ENCODE results near the gene NIPA2.

The NIPA2 gene

GRCh38 chr15:22893881-22894280 is 55.4 kb downstream of the NIPA2 start:
- H3K79me2 ChIP-seq (ENCODE audit: control insufficient read depth, low read length), result no peaks in the 10 kb centered on the region
- no peaks in the 10 kb centered on the region for H4K20me1 ChIP-seq (ENCODE audit: control insufficient read depth, insufficient read depth, low read depth, low read length)
- no peak overlapping the region for H3K27ac ChIP-seq (ENCODE audit: low read depth, low read length)
- no peak overlapping the region for H3K4me2 ChIP-seq (ENCODE audit: low read length)
- no peak overlapping the region for H3K4me3 ChIP-seq (ENCODE audit: low read length)
- no peaks in the 10 kb centered on the region for H3K4me1 ChIP-seq (ENCODE audit: control insufficient read depth, low read length)
- H3K9me3 ChIP-seq (ENCODE audit: control insufficient read depth, insufficient read depth, low read length), result no peaks in the 10 kb centered on the region
- H3F3A ChIP-seq (ENCODE audit: control insufficient read depth, insufficient read depth), result no peaks in the 10 kb centered on the region
- no peak for TF ChIP-seq EZH2phosphoT487 (IDR thresholded peaks at IDR 0.05; ENCODE audit: borderline replicate concordance, low read length)
- no peaks in the 10 kb centered on the region for H3K36me3 ChIP-seq (ENCODE audit: control insufficient read depth, low read length)
- H3K9me2 ChIP-seq (replicated peaks; ENCODE audit: control insufficient read depth, low read length), result no peaks in the 10 kb centered on the region
- no peaks in the 10 kb centered on the region for H3K27me3 ChIP-seq (ENCODE audit: control insufficient read depth, low read length)

GRCh38 chr15:22895465-22896190 is 57.2 kb downstream of the NIPA2 start:
- Histone ChIP-seq H4K20me1 (ENCODE audit: control insufficient read depth, insufficient read depth, low read depth, low read length) (no peaks in the 10 kb centered on the region), H3K36me3 (ENCODE audit: control insufficient read depth, low read length) (no peaks in the 10 kb centered on the region), H3K4me1 (ENCODE audit: control insufficient read depth, low read length) (no peaks in the 10 kb centered on the region), H3K9me2 (replicated peaks; ENCODE audit: control insufficient read depth, low read length) (no peaks in the 10 kb centered on the region), H3F3A (ENCODE audit: control insufficient read depth, insufficient read depth) (no peaks in the 10 kb centered on the region), H3K4me3 (ENCODE audit: low read length) (no peak overlapping the region), H3K27me3 (ENCODE audit: control insufficient read depth, low read length) (no peaks in the 10 kb centered on the region), H3K79me2 (ENCODE audit: control insufficient read depth, low read length) (no peaks in the 10 kb centered on the region), H3K9me3 (ENCODE audit: control insufficient read depth, insufficient read depth, low read length) (no peaks in the 10 kb centered on the region), H3K4me2 (ENCODE audit: low read length) (no peak overlapping the region), H3K27ac (ENCODE audit: low read depth, low read length) (no peak overlapping the region)
- TF ChIP-seq, protein P1, sequence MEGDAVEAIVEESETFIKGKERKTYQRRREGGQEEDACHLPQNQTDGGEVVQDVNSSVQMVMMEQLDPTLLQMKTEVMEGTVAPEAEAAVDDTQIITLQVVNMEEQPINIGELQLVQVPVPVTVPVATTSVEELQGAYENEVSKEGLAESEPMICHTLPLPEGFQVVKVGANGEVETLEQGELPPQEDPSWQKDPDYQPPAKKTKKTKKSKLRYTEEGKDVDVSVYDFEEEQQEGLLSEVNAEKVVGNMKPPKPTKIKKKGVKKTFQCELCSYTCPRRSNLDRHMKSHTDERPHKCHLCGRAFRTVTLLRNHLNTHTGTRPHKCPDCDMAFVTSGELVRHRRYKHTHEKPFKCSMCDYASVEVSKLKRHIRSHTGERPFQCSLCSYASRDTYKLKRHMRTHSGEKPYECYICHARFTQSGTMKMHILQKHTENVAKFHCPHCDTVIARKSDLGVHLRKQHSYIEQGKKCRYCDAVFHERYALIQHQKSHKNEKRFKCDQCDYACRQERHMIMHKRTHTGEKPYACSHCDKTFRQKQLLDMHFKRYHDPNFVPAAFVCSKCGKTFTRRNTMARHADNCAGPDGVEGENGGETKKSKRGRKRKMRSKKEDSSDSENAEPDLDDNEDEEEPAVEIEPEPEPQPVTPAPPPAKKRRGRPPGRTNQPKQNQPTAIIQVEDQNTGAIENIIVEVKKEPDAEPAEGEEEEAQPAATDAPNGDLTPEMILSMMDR (IDR thresholded peaks at IDR 0.05; ENCODE audit: low read depth, low read length, poor library complexity, severe bottlenecking), result no peak
- TF ChIP-seq EZH2phosphoT487 (IDR thresholded peaks at IDR 0.05; ENCODE audit: borderline replicate concordance, low read length), result no peak

DNA sequence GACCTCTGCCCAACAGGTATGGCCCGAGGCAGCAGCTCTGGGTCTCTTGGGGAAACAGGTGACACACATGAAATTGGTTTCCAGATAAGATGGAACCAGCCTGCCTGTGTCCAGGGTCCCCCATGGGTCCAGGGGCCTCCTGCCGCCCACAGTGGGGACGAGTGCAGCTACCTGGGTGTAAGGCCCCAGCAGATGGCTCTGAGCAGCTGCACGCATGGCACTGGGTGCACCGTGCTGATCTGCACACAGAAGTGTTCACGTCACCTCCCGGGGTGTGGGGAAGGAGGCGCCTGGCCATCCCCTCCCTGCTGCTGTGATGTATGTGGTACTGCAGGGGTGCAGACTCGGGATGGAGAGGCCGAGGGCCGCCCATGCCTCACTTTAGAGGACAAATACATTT is 63.6 kb downstream of the NIPA2 start:
- no peaks in the 10 kb centered on the region for H3K9me2 ChIP-seq (replicated peaks; ENCODE audit: control insufficient read depth, low read length)
- no peaks in the 10 kb centered on the region for H3K4me1 ChIP-seq (ENCODE audit: control insufficient read depth, low read length)
- no peak overlapping the region for H3K4me3 ChIP-seq (ENCODE audit: low read length)
- no peaks in the 10 kb centered on the region for H3K27me3 ChIP-seq (ENCODE audit: control insufficient read depth, low read length)
- no peaks in the 10 kb centered on the region for H4K20me1 ChIP-seq (ENCODE audit: control insufficient read depth, insufficient read depth, low read depth, low read length)
- no peaks in the 10 kb centered on the region for H3K9me3 ChIP-seq (ENCODE audit: control insufficient read depth, insufficient read depth, low read length)
- no peaks in the 10 kb centered on the region for H3K36me3 ChIP-seq (ENCODE audit: control insufficient read depth, low read length)
- H3K79me2 ChIP-seq (ENCODE audit: control insufficient read depth, low read length), result no peaks in the 10 kb centered on the region
- H3F3A ChIP-seq (ENCODE audit: control insufficient read depth, insufficient read depth), result no peaks in the 10 kb centered on the region
- H3K4me2 ChIP-seq (ENCODE audit: low read length), result no peak overlapping the region
- TF ChIP-seq, protein P1 (IDR thresholded peaks at IDR 0.05; ENCODE audit: low read depth, low read length, poor library complexity, severe bottlenecking), result no peak
- TF ChIP-seq EZH2phosphoT487 (IDR thresholded peaks at IDR 0.05; ENCODE audit: borderline replicate concordance, low read length), result no peak
- H3K27ac ChIP-seq (ENCODE audit: low read depth, low read length), result no peak overlapping the region

DNA sequence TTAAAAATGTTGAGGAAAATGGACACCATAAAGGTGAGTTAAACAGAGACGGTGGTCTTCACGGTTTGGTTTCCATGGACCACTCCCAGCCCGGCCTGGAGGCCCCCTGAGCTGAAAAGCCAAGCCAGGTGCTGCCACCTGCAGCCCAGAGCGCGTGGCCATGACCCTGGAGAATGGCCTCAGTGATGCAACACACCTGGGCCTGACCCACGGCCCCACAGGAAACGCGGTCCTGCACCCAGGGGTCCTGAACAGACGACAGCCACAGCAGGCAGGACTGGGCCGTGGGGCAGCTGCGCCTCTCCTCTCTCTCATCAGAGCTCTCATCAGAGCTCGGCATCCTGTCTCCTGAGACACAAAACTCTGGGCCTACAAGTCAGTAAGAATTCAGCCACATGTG is 64.1 kb downstream of the NIPA2 start:
- Histone ChIP-seq H3K27me3 (ENCODE audit: control insufficient read depth, low read length) (no peaks in the 10 kb centered on the region), H3K4me2 (ENCODE audit: low read length) (no peak overlapping the region), H3K9me3 (ENCODE audit: control insufficient read depth, insufficient read depth, low read length) (no peaks in the 10 kb centered on the region), H3K27ac (ENCODE audit: low read depth, low read length) (no peak overlapping the region), H3K9me2 (replicated peaks; ENCODE audit: control insufficient read depth, low read length) (no peaks in the 10 kb centered on the region), H3K79me2 (ENCODE audit: control insufficient read depth, low read length) (no peaks in the 10 kb centered on the region), H3F3A (ENCODE audit: control insufficient read depth, insufficient read depth) (no peaks in the 10 kb centered on the region), H3K36me3 (ENCODE audit: control insufficient read depth, low read length) (no peaks in the 10 kb centered on the region), H3K4me3 (ENCODE audit: low read length) (no peak overlapping the region), H3K4me1 (ENCODE audit: control insufficient read depth, low read length) (no peaks in the 10 kb centered on the region), H4K20me1 (ENCODE audit: control insufficient read depth, insufficient read depth, low read depth, low read length) (no peaks in the 10 kb centered on the region)
- no peak for TF ChIP-seq EZH2phosphoT487 (IDR thresholded peaks at IDR 0.05; ENCODE audit: borderline replicate concordance, low read length)
- TF ChIP-seq, protein P1 (IDR thresholded peaks at IDR 0.05; ENCODE audit: low read depth, low read length, poor library complexity, severe bottlenecking), result peak; percentile 20

All from DOHH2 (cell line).